Trophoblast cell (in vitro differentiated cells and primary cell): ENCODE measurements around the gene BRD4.

Source experiments
- DNase-seq, 2 donors: peaks; one replicate each; pipeline ENCODE4 v3.0.0-alpha.2; 2016
- H2AFZ ChIP-seq: 2 replicates; pipeline ENCODE4 v1.6.1; 2013; ENCODE audit warnings: low read length, moderate library complexity, mild to moderate bottlenecking; ENCODE audit not compliant: insufficient read depth, poor library complexity
- H2AK5ac ChIP-seq: 2 replicates; pipeline ENCODE4 v1.6.1; 2013; ENCODE audit warnings: mild to moderate bottlenecking, low read length
- H2BK120ac ChIP-seq: 2 replicates; pipeline ENCODE4 v1.6.1; 2013; ENCODE audit warnings: low read length, mild to moderate bottlenecking, moderate library complexity; ENCODE audit not compliant: insufficient read depth, poor library complexity
- H2BK12ac ChIP-seq: 2 replicates; pipeline ENCODE4 v1.6.1; 2013; ENCODE audit warnings: mild to moderate bottlenecking, low read length, moderate library complexity
- H2BK5ac ChIP-seq: 2 replicates; pipeline ENCODE4 v1.6.1; 2013; ENCODE audit warnings: low read length, low read depth, moderate library complexity, mild to moderate bottlenecking; ENCODE audit not compliant: poor library complexity
- H3K14ac ChIP-seq: 2 replicates; pipeline ENCODE4 v1.6.1; 2013; ENCODE audit warnings: mild to moderate bottlenecking, low read length
- H3K18ac ChIP-seq: 2 replicates; pipeline ENCODE4 v1.6.1; 2013; ENCODE audit warnings: mild to moderate bottlenecking, low read length
- H3K23ac ChIP-seq: 2 replicates; pipeline ENCODE4 v1.6.1; 2013; ENCODE audit warnings: low read length
- H3K27ac ChIP-seq: 2 replicates; pipeline ENCODE4 v1.5.1; 2013; ENCODE audit warnings: low read depth, mild to moderate bottlenecking, inconsistent platforms, low read length, moderate library complexity
- H3K27me3 ChIP-seq: 2 replicates; pipeline ENCODE4 v1.6.1; 2013; ENCODE audit warnings: inconsistent platforms, mild to moderate bottlenecking, low read length, moderate library complexity; ENCODE audit not compliant: insufficient read depth
- H3K36me3 ChIP-seq, 2 experiments: 1 replicate in 1 of 2; 2 replicates in 1 of 2; pipeline ENCODE4 v1.6.1; 2013; ENCODE audit warnings: low read length in 2 of 2, mild to moderate bottlenecking in 2 of 2, moderate library complexity in 1 of 2; ENCODE audit not compliant: insufficient read depth in 2 of 2, control insufficient read depth in 1 of 2
- H3K4ac ChIP-seq: 2 replicates; pipeline ENCODE4 v1.6.1; 2013; ENCODE audit warnings: low read depth, mild to moderate bottlenecking, low read length, moderate library complexity
- H3K4me1 ChIP-seq, 2 experiments: 1 replicate in 1 of 2; 2 replicates in 1 of 2; pipeline ENCODE4 v1.6.1; 2013; ENCODE audit warnings: low read length in 2 of 2, mild to moderate bottlenecking in 2 of 2, moderate library complexity in 1 of 2; ENCODE audit not compliant: insufficient read depth in 2 of 2, control insufficient read depth in 1 of 2
- H3K4me2 ChIP-seq: 2 replicates; pipeline ENCODE4 v1.6.1; 2013; ENCODE audit warnings: inconsistent platforms, mild to moderate bottlenecking, low read length, moderate library complexity
- H3K4me3 ChIP-seq: 2 replicates; pipeline ENCODE4 v1.5.1; 2013; ENCODE audit warnings: mild to moderate bottlenecking, low read depth, low read length, inconsistent platforms
- H3K79me1 ChIP-seq: one replicate; pipeline ENCODE4 v1.6.1; 2013; ENCODE audit warnings: low read length
- H3K79me2 ChIP-seq: 2 replicates; pipeline ENCODE4 v1.6.1; 2013; ENCODE audit warnings: low read length, mild to moderate bottlenecking; ENCODE audit not compliant: control insufficient read depth, insufficient read depth, poor library complexity
- H3K9ac ChIP-seq: 2 replicates; pipeline ENCODE4 v1.6.1; 2013; ENCODE audit warnings: mild to moderate bottlenecking, low read length
- H3K9me3 ChIP-seq: 2 replicates; pipeline ENCODE4 v1.6.1; 2013; ENCODE audit warnings: low read depth, mild to moderate bottlenecking, control low read depth, inconsistent platforms, low read length; ENCODE audit not compliant: insufficient read depth
- H4K12ac ChIP-seq: 2 replicates; pipeline ENCODE4 v1.6.1; 2013; ENCODE audit warnings: low read depth, mild to moderate bottlenecking, low read length, moderate library complexity
- H4K8ac ChIP-seq: 2 replicates; pipeline ENCODE4 v1.6.1; 2013; ENCODE audit warnings: low read depth, mild to moderate bottlenecking, low read length, moderate library complexity
- H4K91ac ChIP-seq: one replicate; pipeline ENCODE4 v1.6.1; 2013; ENCODE audit warnings: low read depth, mild to moderate bottlenecking, low read length, moderate library complexity
- WGBS: extraction: QIAGEN DNeasy Blood & Tissue Kit; methylation state at CpG from one replicate; pipeline ENCODE4 v1.1.7; 2013; ENCODE audit warnings: missing lambda C conversion rate; ENCODE audit not compliant: insufficient read length, insufficient coverage; ENCODE audit errors: extremely low coverage; 5-methylcytosine and 5-hydroxymethylcytosine counted together

The BRD4 gene

GRCh38 chr19:15288146-15288963 is 44.0 kb downstream of the BRD4 start:
- Histone ChIP-seq H3K79me2 (peaks cover 63% of the 10 kb centered on the region), H3K23ac (no peak overlapping the region), H3K4me2 (no peak overlapping the region), H2BK120ac (no peak overlapping the region), H3K4me1 (peaks cover 29 to 35% of the 10 kb centered on the region in 2 experiments), H4K8ac (no peak overlapping the region), H3K18ac (no peak overlapping the region), H2AFZ (no peak overlapping the region), H3K79me1 (peaks cover 4% of the 10 kb centered on the region), H3K27me3 (no peaks in the 10 kb centered on the region), H3K4me3 (no peak overlapping the region), H3K9me3 (no peaks in the 10 kb centered on the region), H3K9ac (no peak overlapping the region), H2BK5ac (no peak overlapping the region), H3K27ac (no peak overlapping the region), H4K12ac (no peak overlapping the region), H2BK12ac (no peak overlapping the region), H2AK5ac (no peak overlapping the region), H3K36me3 (peaks cover 3 to 4% of the 10 kb centered on the region in 2 experiments), H4K91ac (no peak overlapping the region), H3K4ac (peak overlapping the region; percentile 98), H3K14ac (no peak overlapping the region)
- no peak for DNase-seq
- no CpG with 5 or more reads among the region's 14 CpGs for WGBS

DNA sequence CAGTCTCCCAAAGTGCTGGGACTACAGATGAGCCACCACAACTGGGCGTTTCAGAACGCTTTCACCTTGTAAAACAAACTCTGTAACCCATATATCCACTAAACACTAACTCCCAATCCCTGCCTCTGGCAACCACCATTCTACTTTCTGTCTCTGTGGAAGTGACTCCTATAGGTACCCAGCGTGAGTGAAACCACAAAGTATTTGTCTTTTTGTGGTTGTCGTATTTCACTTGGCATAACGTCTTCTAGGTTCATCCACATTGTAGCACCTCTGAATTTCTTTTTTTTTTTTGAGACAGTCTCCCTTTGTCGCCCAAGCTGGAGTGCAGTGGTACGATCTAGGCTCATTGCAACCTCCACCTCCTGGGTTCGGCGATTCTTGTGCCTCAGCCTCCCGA is 44.8 kb downstream of the BRD4 start:
- WGBS: no CpG with 5 or more reads among the region's 10 CpGs
- Histone ChIP-seq H2AFZ (no peak overlapping the region), H3K4me3 (no peak overlapping the region), H3K18ac (no peak overlapping the region), H3K9ac (no peak overlapping the region), H3K27ac (no peak overlapping the region), H3K4me2 (no peak overlapping the region), H3K27me3 (no peaks in the 10 kb centered on the region), H3K79me1 (peaks cover 4% of the 10 kb centered on the region), H4K91ac (no peak overlapping the region), H3K14ac (no peak overlapping the region), H4K8ac (no peak overlapping the region), H4K12ac (no peak overlapping the region), H3K4ac (peak overlapping the region; percentile 98), H2AK5ac (no peak overlapping the region), H3K9me3 (no peaks in the 10 kb centered on the region), H3K79me2 (peaks cover 60% of the 10 kb centered on the region), H3K23ac (no peak overlapping the region), H3K36me3 (peaks cover 3 to 4% of the 10 kb centered on the region in 2 experiments), H2BK120ac (no peak overlapping the region), H3K4me1 (peaks cover 29 to 35% of the 10 kb centered on the region in 2 experiments), H2BK12ac (no peak overlapping the region), H2BK5ac (no peak overlapping the region)
- no peak for DNase-seq

- H3K18ac ChIP-seq: no peak overlapping the region
- H4K8ac ChIP-seq: no peak overlapping the region
- peaks cover 4% of the 10 kb centered on the region for H3K79me1 ChIP-seq
- no peak overlapping the region for H3K9ac ChIP-seq
- H3K9me3 ChIP-seq: no peaks in the 10 kb centered on the region
- no peak overlapping the region for H3K23ac ChIP-seq
- peaks cover 60% of the 10 kb centered on the region for H3K79me2 ChIP-seq
- H3K27me3 ChIP-seq: no peaks in the 10 kb centered on the region
- peaks cover 31 to 38% of the 10 kb centered on the region in 2 experiments for H3K4me1 ChIP-seq
- no peak overlapping the region for H3K27ac ChIP-seq
- peaks cover 3 to 4% of the 10 kb centered on the region in 2 experiments for H3K36me3 ChIP-seq
- H4K12ac ChIP-seq: no peak overlapping the region
- H4K91ac ChIP-seq: no peak overlapping the region
- H3K4ac ChIP-seq: peak overlapping the region; percentile 97
- H2BK120ac ChIP-seq: no peak overlapping the region
- no peak overlapping the region for H2AK5ac ChIP-seq
- no peak overlapping the region for H2BK12ac ChIP-seq
- no peak overlapping the region for H3K4me2 ChIP-seq
- H2AFZ ChIP-seq: peak overlapping the region; percentile 21
- no peak for DNase-seq
- no peak overlapping the region for H3K4me3 ChIP-seq
- H3K14ac ChIP-seq: no peak overlapping the region
- no peak overlapping the region for H2BK5ac ChIP-seq
- no CpG with 5 or more reads among the region's 4 CpGs for WGBS
Measured at GRCh38 chr19:15286688-15287365, 45.5 kb downstream of the BRD4 start.

DNA sequence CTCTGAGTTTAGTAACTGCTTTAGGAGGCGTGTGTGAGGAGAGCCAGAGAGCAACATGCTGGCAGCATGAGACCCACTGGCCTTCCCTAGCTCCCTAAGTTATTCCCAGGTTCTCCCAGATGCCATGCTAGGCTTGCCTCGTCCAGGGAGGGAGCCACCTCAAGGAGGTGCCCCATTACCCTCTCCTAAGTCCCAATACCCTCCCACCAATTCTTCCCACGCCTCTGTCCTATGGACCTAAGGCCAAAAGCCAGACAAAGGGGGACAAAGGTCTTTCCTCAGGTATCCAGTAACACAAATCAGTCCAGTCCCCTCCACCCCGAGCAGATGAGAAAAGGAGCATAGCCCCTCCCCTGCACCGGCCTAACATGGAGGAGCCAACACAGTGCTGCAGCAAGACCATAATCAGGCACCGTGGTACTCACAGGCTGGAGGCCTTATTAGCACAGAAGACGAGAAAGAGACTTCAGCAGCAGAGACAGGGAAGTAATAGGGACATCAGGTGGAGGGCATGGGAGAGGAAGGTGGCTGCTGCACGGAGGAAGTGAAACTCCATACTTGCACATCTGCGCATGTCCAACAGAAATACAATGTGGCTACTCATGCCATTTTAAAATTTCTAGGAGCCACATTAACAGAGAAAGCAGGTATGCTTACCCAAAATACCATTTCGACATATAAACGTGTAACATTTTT is 46.3 kb downstream of the BRD4 start:
- no peak overlapping the region for H3K4me3 ChIP-seq
- no peaks in the 10 kb centered on the region for H3K9me3 ChIP-seq
- no peak overlapping the region for H2BK5ac ChIP-seq
- H3K79me2 ChIP-seq: peaks cover 63% of the 10 kb centered on the region
- peak overlapping the region; percentile 89 for H3K4ac ChIP-seq
- no peaks in the 10 kb centered on the region for H3K27me3 ChIP-seq
- H2AK5ac ChIP-seq: no peak overlapping the region
- H3K4me2 ChIP-seq: no peak overlapping the region
- no peak overlapping the region for H4K12ac ChIP-seq
- H3K23ac ChIP-seq: no peak overlapping the region
- peaks cover 36 to 43% of the 10 kb centered on the region in 2 experiments for H3K4me1 ChIP-seq
- no peak overlapping the region for H3K9ac ChIP-seq
- no peak overlapping the region for H4K91ac ChIP-seq
- H3K79me1 ChIP-seq: peaks cover 6% of the 10 kb centered on the region
- peak overlapping the region; percentile 30 for H2BK12ac ChIP-seq
- H3K27ac ChIP-seq: no peak overlapping the region
- no peak overlapping the region for H2BK120ac ChIP-seq
- no CpG with 5 or more reads among the region's 11 CpGs for WGBS
- no peak for DNase-seq
- no peak overlapping the region for H2AFZ ChIP-seq
- H3K36me3 ChIP-seq: peaks cover 3 to 4% of the 10 kb centered on the region in 2 experiments
- no peak overlapping the region for H3K18ac ChIP-seq
- no peak overlapping the region for H3K14ac ChIP-seq
- no peak overlapping the region for H4K8ac ChIP-seq
